SK-N-MC (cell line): ENCODE results near the gene REL.

Source experiments
- DNase-seq: peaks from one replicate; pipeline ENCODE4 v3.0.0-alpha.2; 2011; ENCODE audit warnings: low read depth, low spot score
- H3K27ac ChIP-seq: fragments of 200-600 bp; sonication (generic); 2 replicates; pipeline ENCODE4 v1.5.1; 2016; ENCODE audit warnings: mixed run types
- H3K36me3 ChIP-seq: fragments of 200-600 bp; sonication (generic); 2 replicates; pipeline ENCODE4 v1.6.1; 2017; ENCODE audit warnings: antibody characterized with exemption, low read length, mixed read lengths; ENCODE audit not compliant: insufficient read depth
- H3K4me3 ChIP-seq: fragments of 200-600 bp; sonication (generic); 2 replicates; pipeline ENCODE4 v1.5.1; 2016
- H3K9ac ChIP-seq: fragments of 200-600 bp; sonication (generic); 2 replicates; pipeline ENCODE4 v1.8.0; 2017; ENCODE audit warnings: mixed run types, mixed read lengths; ENCODE audit not compliant: insufficient read length
- H3K9me3 ChIP-seq: fragments of 200-600 bp; sonication (generic); 2 replicates; pipeline ENCODE4 v1.6.1; 2017; ENCODE audit warnings: low read depth, mild to moderate bottlenecking, antibody characterized with exemption, low read length, moderate library complexity, mixed read lengths
- EZH2 ChIP-seq: fragments of 200-600 bp; sonication (generic); IDR thresholded peaks from one replicate; pipeline ENCODE4 v1.6.1; 2017; ENCODE audit warnings: antibody characterized with exemption
- FOXP2 ChIP-seq: optimal IDR thresholded peaks from 2 replicates; pipeline ENCODE3; 2011; ENCODE audit warnings: mild to moderate bottlenecking, moderate library complexity; ENCODE audit not compliant: insufficient read depth; ENCODE audit errors: extremely low read length, control extremely low read depth
- POLR2AphosphoS5 ChIP-seq: IDR thresholded peaks from 2 replicates; pipeline ENCODE4 v1.6.1; 2012; ENCODE audit warnings: mild to moderate bottlenecking, low read depth, low read length, borderline replicate concordance

Gene REL

DNA sequence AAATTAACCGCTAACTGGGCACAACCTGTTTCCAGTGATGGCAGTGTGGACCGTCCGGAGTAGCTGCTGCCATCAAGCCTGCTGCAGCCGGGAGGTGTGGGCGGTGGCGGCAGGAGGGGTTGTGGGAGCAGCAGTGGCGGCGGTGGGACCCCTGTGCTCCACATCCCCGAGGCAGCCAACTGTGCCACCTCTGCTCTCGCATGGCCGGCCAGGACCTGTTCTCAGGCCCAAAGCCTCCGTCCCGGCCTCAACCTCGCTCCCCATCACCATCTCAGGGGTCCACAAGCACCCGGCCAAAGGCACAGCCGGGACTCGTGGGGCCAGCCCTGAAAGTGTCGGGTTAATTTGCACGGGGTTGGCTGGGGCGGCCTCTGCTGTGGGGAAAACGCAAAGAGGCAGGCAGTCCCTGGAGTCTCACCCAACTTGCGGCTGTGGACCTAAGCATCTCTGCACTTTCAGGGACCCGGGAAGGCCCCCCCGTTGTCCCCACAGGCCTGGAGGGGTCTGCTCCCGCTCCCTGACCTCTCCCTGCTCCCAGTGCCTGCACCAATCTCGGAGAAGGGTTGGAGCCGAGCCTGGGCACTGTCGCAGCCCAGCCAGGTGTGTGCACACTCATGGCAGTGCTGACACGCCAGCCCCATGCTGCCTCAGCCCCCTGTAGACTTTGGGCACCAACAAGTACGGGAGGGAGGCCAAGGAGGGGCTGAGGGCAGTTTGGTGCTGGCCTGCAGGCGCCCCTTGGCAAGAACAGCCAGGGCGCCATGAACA, 91.7 kb downstream of the REL start:
- no peak overlapping the region for H3K9ac ChIP-seq
- DNase-seq: no peak
- no peak overlapping the region for H3K4me3 ChIP-seq
- H3K27ac ChIP-seq: no peak overlapping the region
- TF ChIP-seq FOXP2 (no peak), EZH2 (no peak), POLR2AphosphoS5 (no peak)
- no peaks in the 10 kb centered on the region for H3K36me3 ChIP-seq
- no peaks in the 10 kb centered on the region for H3K9me3 ChIP-seq

DNA sequence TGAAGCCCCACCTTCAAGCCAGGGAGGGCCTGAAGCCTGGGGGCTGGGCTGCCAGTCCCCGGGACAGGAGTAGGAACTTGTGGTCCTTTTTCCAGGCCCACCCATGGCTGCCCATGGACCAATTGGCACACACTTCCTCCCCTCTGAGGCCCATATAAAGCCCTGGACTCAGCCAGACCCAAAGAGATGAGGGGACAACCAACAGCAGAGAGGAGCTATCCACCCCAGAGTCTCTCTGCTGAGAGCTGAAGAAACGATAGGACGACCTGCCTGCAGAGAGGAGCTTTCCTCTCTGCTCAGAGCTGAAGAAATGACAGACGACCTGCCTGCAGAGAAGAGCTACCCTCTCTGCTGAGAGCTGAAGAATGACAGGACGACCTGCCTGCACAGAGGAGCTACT, 92.3 kb downstream of the REL start:
- TF ChIP-seq FOXP2: no peak
- TF ChIP-seq POLR2AphosphoS5: no peak
- TF ChIP-seq EZH2: no peak
- Histone ChIP-seq H3K9ac (no peak overlapping the region), H3K36me3 (no peaks in the 10 kb centered on the region), H3K27ac (no peak overlapping the region), H3K4me3 (no peak overlapping the region), H3K9me3 (no peaks in the 10 kb centered on the region)
- no peak for DNase-seq

DNA sequence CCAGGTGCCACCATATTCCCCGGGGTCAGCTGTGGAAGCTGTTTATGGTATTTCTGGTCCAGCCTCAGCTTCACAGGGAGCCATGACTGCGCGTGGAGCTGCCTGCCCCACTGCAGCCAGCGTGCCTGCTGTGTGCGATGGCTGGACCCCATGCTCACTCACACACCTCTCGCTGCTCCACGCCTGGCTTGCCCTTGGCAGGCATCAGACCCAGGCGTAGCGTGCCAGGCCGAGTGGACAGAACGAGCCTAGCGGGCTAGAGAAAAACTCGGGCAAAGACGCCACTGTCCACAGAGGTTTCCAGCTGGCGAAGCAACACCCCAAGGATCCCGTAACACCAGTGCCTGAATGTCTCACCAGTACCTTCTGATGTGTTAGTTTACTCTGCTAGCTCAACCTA, 93.3 kb downstream of the REL start:
- Histone ChIP-seq H3K9me3 (no peaks in the 10 kb centered on the region), H3K36me3 (no peaks in the 10 kb centered on the region)
- TF ChIP-seq EZH2: no peak
- TF ChIP-seq FOXP2: no peak
- no peak for TF ChIP-seq POLR2AphosphoS5

More for the DNA sequence above, 93.3 kb downstream of the REL start:
- Histone ChIP-seq H3K4me3 (no peak overlapping the region), H3K9ac (no peak overlapping the region), H3K27ac (no peak overlapping the region)
- no peak for DNase-seq
